Activated CD4-positive, CD25-positive, alpha-beta regulatory T cell treated with anti-CD3 and anti-CD28 coated beads, Interleukin-2, amount 50 U/mL, for 16 hours (primary cell): ENCODE measurements around the gene LIPT2.
"Not testable (repeated sequence)": the region's sequence is repeated elsewhere in the genome, so short reads cannot be mapped to it uniquely, and the experiment has no call there.

Experiments used
- DNase-seq: peaks from one replicate; pipeline ENCODE4 v3.0.0-alpha.2; 2020; ENCODE audit warnings: low read depth, low spot score

The LIPT2 gene

DNA sequence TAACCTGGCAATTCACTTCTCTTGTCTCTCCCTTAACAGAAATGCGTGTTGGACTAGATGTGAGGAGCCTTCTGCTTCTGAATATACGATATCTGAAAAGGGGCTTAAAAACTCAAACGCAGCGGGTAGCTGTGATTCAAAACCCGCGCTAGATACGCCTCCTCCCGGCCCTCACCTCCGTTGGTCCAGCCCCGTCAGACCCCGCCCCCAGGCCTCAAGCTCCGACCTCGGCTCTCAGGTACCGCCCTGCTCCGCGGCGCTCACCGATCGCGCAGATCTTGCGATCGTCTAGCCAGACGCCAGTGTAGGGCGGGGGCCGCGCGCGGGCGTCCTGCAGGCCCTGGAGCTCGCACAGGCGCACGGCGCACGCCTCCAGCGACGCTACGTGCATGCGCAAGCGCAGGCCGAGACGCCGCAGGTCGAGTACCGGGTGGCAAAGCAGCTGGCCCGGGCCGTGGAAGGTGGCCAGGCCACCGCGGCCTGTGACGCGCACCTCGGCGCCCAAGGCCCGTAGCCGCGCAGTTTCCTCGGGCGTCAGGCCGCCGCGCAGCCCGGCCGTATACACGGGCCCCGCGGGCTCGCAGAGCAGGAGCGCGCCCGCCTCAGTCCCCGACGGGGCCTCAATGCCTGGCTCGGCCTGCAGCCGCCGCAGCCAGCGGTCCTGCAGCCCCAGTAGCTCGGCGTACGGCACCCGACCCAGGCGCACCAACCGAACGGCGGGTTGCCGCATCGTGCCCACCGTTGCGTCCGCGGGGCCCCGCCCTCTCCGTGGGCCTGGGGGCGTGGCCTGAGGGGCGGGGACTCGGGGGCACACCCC is at the start of gene LIPT2:
Gene LIPT2 (minus strand): TSS at position 751 of the 817 bp plus-strand sequence. CDS start 21 bp downstream, at position 730.
- DNase-seq, result peak; percentile 91

DNA sequence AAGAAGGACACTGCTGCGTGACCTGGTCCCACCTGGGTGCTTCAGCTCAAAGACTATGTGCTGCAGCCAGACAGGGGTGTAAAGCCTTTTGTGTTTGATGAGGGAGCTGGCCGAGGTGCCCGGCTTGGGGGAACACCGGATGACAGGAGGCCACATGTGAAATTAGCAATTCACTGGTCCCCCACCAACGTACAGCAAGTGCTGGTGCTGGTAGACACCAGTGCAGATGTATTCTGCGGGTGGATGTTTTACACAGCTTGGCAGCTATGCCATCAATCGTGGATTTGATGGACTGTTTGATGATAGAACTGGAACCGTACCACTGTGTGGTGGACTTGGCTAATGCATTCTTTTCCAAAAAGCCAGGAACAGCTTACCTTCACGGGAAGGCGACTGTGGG is 47.9 kb upstream of the LIPT2 start:
- DNase-seq, result no peak

DNA sequence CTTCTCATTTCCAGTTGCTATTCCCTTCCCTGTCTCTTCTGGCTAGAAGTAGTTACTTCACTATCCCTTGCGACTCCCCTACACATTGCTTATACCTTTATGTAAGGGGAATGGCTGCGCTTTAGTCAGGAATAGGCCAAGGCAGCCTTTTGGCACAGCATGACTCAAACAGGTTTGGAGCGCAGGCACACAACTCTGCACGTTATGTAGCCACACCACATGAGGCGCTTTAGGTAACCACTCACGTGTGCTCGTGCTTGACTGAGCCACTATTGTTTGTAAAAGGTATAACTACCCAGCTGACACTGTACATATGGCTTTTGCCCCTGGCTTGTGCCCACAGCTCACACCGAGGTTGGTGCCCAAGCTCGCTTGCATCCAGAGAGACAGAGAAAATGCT is 46.7 kb upstream of the LIPT2 start:
- no peak for DNase-seq

DNA sequence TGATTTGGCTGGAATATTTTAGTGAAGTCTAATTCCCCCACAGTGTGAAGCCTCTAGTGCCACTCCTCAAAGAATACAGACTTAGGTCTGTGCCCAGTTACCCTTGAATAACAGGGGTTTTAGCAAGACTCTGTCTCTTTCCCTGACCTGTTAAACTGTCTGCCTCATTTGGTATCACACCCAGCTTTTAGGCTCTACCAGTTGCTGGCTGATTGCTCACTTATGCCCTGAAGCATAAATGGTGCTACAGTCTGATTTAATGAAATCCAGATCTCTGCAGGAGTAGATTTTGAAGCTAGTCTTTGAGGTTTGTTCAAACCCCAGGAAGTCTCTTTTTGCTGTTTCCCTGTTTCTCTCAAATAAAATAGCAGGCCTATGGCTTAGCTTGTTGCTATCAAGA is 45.2 kb upstream of the LIPT2 start:
- DNase-seq, result no peak

DNA sequence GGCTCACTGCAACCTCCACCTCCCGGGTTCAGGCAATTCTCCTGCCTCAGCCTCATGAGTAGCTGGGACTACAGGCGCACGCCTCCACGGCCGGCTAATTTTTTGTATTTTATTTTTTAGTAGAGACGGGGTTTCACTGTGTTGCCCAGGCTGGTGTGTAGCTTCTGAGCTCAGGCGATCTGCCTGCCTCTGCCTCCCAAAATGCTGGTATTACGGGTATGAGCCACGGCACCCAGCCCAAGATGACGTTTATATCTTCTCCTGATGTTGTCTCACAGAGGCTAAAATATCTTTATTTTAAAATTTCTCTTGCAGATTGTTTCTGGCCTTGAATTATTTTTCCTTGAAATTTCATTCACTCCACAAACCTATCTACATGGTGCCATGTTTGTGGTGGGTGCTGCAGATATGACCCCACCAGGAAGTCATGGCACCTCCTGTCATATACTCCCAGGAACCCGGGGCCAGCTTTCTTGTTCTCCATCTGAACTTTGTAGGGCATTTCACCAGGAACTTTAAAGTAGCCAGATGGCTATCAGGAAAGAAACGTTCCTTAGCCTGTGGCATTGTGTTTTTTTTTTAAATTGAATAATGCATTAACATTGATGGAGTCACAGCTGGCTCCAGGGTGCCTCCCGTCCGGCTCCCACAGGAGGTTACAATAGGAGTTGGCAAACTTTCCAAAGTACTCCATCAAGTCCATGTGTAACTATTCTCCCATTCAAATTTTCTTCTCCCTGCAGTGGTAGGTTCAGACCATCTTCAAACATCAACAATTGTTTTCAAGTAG is 42.0 kb upstream of the LIPT2 start:
- no peak for DNase-seq

DNA sequence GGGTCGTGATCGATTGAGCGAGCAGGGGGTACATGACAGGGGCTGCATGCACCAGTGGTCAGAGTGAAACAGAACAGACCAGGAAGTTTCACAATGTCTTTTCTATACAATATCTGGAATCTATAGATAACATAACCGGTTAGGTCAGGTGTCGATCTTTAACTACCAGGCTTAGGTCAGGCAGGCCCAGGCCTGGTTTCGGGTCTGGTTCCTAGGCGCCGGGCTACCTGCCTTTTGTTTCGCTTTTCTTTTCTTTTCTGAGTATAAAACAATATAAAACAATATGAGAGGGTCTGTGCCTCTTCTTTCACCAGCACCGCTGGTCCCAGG is 41.4 kb upstream of the LIPT2 start:
- not testable (repeated sequence) for DNase-seq

DNA sequence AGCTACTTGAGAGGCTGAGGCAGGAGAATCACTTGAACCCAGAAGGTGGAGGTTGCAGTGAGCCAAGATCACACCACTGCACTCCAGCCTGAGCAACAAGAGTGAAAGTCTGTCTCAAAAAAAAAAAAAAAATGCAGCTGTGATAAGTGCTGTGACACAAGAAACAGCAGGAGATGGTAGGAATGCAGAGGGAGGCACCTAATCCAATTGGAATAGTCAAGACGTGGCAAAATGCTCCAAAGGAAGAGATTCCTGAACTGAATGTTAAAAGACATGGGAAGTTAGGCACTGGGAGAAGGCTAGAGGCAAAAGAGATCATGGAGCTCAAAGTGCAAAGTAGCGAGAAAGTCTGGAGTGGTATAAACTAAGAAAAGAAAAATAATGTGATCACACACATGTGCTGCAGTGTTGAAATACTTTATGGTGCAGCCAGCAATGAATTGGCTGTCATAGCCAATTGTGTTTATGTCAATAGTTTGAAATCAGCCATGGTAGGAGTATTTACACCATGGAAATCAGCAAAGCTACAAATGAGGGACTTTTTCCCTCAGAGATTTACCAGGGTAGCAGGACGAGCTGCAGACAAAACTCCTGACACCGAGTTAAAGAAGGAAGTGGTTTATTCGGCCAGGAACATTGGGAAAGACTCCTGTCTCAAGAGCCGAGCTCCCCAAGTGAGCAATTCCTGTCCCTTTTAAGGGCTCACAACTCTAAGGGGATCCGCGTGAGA is 40.9 kb upstream of the LIPT2 start:
- DNase-seq, result no peak

DNA sequence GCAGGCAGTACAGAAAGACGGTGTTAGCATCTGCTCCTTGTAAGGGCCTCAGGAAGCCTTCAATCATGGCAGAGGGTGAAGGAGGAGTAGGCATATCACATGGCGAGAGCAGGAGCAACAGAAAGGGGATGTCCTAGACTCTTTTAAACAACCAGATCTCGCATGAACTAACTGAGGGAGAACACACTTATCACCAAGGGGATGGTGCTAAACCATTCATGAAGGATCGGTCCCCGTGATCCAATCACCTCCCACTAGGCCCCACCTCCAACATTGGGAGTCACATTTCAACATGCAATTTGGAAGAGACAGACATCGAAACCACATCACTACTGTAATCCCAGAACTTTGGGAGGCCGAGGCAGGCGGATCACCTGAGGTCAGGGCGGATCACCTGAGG is 39.9 kb upstream of the LIPT2 start:
- no peak for DNase-seq

DNA sequence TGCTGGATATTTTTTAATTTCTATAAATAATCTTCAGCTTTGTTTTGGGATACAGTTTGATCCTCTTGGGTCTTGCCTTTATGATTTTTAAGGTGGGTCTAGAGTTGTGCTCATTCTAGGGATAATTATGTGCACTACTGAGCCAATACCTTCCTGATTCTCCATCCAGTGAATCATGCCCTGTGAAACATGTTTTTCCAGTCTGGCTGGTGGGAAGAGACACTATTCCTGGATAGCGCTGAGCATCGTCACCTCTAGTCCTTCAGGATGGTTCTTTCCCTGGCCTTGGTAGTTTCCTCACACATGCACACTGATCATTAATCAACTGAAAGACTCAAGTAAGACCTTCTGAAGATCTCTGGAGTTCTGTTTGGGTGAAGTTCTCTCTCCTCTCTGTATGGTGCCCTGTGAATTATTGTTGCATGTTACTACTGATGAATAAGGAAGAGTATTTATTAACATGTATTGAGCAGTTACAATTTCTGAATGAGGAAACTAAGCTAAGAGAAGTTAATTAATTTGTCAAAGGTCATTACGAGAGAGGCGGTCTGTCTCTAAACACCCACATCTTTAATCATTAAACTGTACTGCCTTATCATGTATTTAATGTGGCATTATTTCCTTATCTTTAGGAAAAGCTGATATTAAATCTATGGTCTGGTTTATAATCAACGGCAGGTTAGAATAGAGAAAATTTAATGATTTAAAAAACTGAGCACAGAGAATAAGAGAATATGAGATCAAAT is 39.1 kb upstream of the LIPT2 start:
- DNase-seq, result no peak

DNA sequence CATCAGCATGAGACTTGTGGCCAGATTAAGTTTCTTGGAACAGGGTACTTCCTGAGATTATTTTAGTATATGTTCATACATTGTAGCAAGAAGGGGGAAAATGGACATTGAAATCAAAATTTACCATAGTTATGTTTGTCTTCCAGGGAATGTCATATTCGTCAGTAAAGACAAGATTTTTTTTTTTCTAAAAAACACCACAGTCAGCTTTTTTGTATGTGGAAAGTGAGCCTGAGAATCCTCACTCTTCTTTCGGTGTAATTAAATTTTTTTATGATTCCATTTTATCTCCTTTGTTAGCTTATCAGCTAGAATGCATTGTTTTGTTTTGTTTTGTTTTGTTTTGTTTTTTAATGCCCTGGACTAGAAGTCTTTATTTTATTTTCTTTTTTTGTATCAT is 31.5 kb upstream of the LIPT2 start:
- no peak for DNase-seq

DNA sequence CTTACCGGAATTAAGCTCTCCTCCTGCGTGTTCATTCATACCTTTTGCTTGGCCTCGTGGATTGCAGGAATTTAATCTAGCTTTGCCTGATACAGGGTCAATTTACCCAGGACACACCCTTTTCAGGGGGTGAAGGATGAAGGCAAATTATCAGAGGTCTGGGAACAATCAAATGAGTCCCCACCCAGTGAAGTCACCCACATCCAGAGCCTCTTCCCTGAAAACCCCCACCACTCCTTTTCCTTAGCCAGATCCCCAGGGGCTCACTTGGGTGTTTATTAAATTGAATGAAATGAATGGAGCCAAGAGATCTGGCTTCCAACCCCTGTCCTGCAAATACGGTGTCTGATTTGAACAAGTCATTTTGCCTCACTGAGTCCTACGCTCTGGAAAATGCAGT is 31.0 kb upstream of the LIPT2 start:
- DNase-seq, result no peak

DNA sequence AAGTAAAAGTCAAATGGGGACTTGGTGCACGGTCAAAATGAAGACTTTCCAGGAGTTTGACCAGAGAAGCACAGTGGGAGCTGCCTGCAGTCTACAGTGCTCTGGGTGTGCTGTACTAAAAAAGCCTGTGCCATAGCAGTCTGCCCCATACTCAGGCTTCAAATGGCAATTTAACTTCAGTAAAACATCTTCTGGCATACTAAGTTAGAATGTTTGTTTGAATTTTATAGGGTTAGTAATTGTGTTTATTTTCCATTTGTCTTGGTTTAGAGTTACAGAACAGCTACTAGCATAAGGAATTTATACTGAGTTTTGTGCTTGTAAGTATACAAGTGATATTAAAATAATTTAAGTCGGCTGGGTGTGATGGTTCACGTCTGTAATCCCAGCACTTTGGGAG is 29.3 kb upstream of the LIPT2 start:
- no peak for DNase-seq

DNA sequence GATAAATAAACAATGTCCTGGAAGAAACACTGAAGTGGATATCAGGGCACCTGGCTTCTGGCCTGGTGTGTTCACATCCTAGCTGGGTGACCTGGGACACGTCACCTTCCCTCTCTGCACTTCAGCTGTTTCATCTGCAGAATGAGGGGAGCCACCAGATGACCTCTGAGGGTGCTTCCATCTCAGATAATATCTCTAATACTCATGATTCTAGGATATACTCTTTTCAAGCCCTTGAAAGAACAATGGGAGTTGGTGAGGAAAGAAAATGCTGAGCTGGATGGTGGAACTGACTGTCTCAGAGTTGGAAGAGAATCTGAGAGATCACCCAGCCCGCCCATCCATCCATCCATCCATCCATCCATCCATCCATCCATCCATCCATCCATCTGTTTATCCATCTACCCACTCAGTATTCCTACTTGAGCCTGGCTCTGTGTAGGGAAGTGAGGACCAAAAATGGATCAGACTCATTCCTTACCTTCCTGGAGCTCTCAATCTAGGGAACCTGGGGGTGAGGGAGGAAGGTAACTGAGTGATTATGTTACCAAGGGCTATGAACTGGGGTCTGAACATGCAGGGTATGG is 28.2 kb upstream of the LIPT2 start:
- no peak for DNase-seq

DNA sequence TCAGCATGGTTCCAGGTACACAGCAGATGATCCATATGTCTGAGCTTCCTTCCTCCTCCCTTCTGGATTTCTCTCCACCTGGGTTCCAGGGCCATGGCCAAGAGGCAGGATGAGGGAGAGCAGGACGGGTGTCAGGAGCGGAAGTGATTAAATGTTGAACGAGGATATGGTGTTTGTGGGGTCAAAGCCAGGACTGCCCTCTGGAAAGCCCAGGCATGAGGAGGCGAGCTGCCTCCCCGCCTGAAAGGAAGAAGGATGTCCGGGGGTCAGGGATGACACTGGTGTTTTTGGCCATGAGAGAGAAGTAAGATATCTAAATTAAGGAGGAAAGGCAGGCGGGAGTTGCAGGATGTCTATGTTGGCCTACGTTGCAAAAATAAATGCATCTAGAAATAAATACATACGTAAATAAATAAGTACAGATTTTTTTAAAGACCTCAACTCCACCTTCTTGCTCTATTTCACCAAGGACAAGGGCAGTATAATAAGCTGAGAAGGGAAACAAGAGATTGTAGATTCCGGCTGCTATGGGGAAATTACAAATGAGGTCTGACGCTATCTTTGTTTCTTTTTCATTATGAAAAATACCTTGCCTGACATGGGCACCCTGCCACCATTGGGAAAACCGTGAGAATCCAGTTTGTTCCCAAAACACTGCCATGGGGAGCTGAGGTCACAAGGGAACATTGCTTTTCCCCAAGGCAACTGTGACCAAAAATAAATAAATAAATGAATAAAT is 27.6 kb upstream of the LIPT2 start:
- no peak for DNase-seq

DNA sequence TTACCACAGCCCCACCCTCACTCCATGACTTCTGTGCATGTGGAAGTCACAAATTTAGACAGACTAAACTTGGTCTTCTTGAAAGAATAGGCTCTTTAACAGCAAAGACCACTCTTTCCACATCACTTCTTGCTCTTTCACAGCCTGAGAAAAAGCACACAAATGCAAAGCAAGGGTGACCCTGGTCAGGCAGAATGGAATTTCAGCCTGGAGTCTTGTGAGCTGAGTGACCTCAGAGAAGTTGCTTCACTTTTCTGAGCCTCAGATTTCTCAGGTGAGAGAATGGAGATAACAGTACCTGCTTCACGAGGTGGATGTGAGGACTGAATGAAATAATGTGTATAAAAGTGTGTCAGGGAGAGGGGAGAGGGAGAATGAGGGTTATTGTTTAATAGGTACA is 26.8 kb upstream of the LIPT2 start:
- no peak for DNase-seq

DNA sequence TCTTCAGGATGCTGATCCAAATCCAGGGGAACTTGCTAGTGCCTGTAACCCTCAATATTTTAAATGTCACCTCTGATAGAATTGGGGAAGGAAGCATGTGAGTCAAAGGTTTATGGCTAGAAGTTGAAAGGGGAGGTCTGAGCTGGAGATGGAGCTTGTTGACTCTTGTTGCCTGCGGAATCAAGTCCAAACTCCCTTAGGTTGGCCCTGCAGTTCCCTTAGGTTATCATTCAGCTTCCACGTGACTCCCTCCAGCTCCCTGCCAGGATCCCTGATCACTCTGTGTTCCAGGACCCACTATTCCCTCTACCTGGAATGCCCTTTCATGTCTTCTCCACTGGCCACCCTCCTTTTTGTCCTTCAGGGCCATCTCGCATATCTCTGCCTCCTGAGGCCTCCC is 26.2 kb upstream of the LIPT2 start:
- no peak for DNase-seq

DNA sequence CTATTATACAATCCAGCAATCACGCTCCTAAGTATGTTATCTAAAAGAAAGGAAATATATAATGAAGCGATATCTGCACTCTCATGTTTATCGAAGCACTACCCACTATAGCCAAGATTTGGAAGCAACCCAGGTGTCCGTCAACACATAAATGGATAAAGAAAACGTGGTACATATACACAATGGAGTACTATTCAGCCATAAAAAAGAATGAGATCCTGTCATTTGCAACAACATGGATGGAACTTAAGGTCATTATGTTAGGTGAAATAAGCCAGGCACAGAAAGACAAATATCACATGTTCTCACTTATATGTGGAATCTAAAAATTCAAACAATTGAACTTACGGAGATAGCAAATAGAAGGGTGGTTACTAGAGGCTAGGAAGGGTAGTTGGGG is 24.1 kb upstream of the LIPT2 start:
- not testable (repeated sequence) for DNase-seq

DNA sequence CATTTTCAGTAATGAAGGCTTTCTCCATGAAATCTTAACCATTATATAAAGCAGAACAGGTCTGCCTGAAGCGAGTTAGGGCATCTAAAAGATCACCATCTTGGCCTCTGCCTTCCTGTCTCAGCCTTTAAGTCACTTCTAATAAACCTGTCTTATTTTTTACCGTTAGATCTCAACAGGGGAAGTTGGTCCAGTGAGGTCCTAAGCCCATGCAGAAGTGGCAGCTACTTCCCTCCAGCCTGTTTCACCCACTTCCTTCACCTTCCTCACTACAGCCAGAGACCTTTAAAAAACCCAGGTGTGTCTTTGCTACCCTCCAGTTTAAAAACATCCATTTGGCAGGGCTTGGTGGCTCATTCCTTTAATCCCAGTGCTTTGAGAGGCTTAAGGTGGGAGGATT is 14.1 kb upstream of the LIPT2 start:
- DNase-seq, result no peak

DNA sequence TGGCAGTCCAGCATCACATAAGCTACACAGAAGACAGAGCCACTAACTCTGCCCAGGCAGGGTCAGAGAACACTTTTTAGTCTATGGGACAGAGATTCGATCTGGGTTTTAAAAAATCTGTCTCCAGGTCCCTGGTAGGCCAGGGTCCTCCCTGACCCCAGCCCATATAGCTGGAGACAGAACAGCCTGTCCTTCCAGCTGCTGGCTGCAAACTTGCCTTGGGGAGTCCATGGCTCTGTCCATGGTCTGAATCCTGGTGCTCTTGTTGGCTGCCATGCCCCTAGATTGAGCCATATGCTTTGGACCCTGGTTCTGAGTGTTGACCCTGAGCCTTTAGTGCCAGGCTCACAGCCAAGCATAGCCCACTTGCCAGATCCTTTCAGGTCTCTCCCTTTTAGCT is 13.3 kb upstream of the LIPT2 start:
- no peak for DNase-seq

DNA sequence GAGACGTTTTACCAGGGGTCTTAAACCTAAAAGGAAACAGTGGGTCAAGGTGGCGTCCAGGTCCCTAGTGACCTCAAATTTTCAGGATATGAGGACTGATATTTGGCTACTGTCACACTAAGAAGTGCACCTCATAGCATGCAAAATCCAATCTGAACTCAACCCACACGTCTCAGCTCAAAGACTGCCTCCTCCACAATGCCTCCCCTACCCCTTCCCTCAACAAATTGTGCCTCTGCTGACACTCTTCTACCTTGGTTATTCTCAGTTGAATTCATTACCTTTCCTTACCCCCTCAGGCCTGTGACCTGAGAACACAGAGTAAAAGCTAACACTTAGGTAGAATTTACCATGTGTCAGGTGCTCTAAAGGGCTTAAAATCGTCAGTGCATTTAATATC is 12.4 kb upstream of the LIPT2 start:
- DNase-seq, result no peak
